ENCODE measurements around the gene BUB3.

The BUB3 gene

GRCh38 chr10:123142701-123143161, 11.5 kb upstream of the BUB3 start:
- TF ChIP-seq CTCF (IDR thresholded peaks at IDR 0.05; ENCODE audit: extremely low read depth, missing control alignments): no peak
- DNase-seq (ENCODE audit: low spot score): peak; percentile 46

GRCh38 chr10:123143162-123143824, 10.9 kb upstream of the BUB3 start:
- DNase-seq (ENCODE audit: low spot score): peak; percentile 47
- TF ChIP-seq CTCF (IDR thresholded peaks at IDR 0.05; ENCODE audit: extremely low read depth, missing control alignments): no peak

- TF ChIP-seq CTCF (IDR thresholded peaks at IDR 0.05; ENCODE audit: extremely low read depth, missing control alignments): no peak
- DNase-seq (ENCODE audit: low spot score): no peak
Measured at GRCh38 chr10:123143825-123144168, 10.4 kb upstream of the BUB3 start.

- peak; percentile 1 for TF ChIP-seq CTCF (IDR thresholded peaks at IDR 0.05; ENCODE audit: extremely low read depth, missing control alignments)
- DNase-seq (ENCODE audit: low spot score): peak; percentile 51
Measured at GRCh38 chr10:123144697-123145541, 9.3 kb upstream of the BUB3 start.

- DNase-seq (ENCODE audit: low spot score): no peak
- no peak for TF ChIP-seq CTCF (IDR thresholded peaks at IDR 0.05; ENCODE audit: extremely low read depth, missing control alignments)
Measured at GRCh38 chr10:123145542-123146012, 8.6 kb upstream of the BUB3 start.

- no peak for TF ChIP-seq CTCF (IDR thresholded peaks at IDR 0.05; ENCODE audit: extremely low read depth, missing control alignments)
- peak; percentile 36 for DNase-seq (ENCODE audit: low spot score)
Measured at GRCh38 chr10:123146013-123146893, 7.9 kb upstream of the BUB3 start.
